Right ventricle myocardium inferior (tissue), 1 donor: ENCODE measurements around the gene SGPP1. TPM values are rescaled to one million over a fixed set of nuclear protein-coding genes. Genes with fewer than 3 reads are reported as not detected.
A peak's percentile ranks its signal among the peaks of the same experiment; 100 is the strongest.
"Not testable (repeated sequence)": the region's sequence is repeated elsewhere in the genome, so short reads cannot be mapped to it uniquely, and the experiment has no call there.

Experiments used
- ATAC-seq: fragments of 200-7000 bp; cut with Tn5 transposase; one replicate; pipeline ENCODE4 v1.9.1; 2020; ENCODE audit warnings: mild to moderate bottlenecking, moderate library complexity
- DNase-seq: peaks from one replicate; pipeline ENCODE4 v3.0.0; 2021; ENCODE audit errors: missing footprints
- intact Hi-C: fragments of 100-400 bp; cut with DNase I; formaldehyde crosslinking; loops from one replicate; pipeline ENCODE4 v1.11.0; 2022
- total RNA-seq: library from RNA; stranded (reverse); fragmentation: NEBNext Ultra II Directional; extraction: Animal tissue kit (Norgen Biotek cat#: 25700); gene quantifications from one replicate; pipeline ENCODE4 v1.2.1, GENCODE V29; 2021
- donor health status: DM: no; HTN: yes; CAD: no; lungs with severe emphysema.

SGPP1 gene
- total RNA-seq, 1 donor from 2014 or later: 5.4 TPM

DNA sequence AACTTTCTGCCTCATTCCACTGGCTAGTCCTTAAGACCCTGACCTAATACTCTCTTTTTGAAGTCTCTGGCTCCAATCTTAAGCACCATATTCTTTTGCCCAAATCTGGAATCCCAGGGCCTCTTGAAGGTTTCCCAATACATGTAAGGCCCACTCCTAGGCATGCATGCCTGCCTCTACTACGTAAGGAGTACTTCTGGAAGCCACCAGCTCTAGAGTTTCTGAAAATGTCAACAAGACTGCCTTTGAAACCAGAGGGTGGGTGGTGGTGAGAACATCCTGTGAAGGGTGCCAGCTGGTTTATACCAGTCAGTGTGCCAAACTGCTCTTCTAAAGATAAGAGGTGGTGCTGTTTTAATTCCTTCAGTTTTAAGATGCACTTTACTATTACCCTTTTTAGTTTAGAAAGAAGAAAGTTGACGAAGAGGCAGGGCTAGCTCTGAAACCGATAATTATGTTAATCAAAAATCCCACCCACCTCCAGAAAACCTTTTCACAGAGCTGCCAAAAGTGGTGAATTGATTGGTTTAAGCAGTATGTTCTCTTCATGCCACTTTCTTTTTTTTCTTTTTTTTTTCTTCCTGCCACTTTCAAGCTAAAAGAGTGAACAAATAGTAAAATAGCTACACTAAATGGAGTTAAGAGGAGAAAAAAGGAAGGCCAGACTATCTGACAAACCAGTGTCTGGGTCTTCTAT lies 77.5 kb downstream of the SGPP1 start:
- DNase-seq (no peak), ATAC-seq (no peak)
- intact Hi-C loops: no loop called here

DNA sequence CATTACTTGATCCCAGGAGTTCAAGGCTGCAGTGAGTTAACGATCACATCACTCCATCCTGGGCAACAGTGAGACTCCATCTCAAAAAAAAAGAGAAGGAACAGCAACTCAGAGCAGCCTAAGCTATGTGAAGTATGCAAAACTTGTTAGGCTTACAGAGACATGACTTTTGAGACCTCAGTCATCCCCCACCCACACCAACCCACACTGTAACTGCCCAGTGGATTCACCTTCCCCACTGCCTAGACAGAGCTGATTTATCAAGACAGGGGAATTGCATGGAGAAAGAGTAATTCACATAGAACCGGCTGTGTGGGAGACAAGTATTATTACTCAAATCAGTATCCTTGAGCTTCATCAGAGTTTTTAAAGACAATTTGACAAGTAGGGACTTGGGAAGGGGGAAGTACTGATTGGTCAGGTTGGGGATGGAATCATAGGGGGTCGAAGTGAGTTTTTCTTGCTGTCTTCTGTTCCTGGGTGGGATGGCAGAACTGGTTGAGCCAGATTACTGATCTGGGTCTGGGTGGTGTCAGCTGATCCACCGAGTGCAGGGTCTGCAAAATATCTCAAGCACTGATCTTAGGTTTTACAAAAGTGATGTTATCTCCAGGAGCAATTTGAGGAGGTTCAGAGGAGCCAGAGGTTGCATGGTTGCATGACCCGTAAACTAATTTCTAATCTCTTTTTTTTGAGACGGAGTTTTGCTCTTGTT lies 80.0 kb downstream of the SGPP1 start:
- intact Hi-C loops: no loop called here
- ATAC-seq: no peak
- DNase-seq: no peak

DNA sequence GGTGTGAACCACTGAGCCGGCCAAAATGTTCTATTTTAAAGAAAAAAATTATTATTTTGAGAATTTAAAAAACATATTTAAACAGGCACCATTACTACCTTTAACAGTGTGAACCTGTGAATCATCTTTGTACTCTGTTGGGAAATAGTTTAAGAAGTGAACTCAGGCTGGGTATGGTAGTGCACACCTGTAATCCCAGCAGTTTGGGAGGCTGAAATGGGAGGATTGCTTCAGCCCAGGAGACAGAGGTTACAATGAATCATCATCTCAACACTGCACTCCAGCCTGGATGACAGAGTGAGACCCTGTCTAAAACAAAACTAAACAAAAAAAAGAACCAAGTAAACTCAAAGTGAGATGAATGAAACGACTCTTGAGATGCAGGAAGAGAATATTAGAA lies 83.1 kb downstream of the SGPP1 start:
- intact Hi-C loops: loop anchor here (5.0 kb wide), 3 partner anchors 83 to 693 kb away; partner anchors contain the start of gene SGPP1

DNA sequence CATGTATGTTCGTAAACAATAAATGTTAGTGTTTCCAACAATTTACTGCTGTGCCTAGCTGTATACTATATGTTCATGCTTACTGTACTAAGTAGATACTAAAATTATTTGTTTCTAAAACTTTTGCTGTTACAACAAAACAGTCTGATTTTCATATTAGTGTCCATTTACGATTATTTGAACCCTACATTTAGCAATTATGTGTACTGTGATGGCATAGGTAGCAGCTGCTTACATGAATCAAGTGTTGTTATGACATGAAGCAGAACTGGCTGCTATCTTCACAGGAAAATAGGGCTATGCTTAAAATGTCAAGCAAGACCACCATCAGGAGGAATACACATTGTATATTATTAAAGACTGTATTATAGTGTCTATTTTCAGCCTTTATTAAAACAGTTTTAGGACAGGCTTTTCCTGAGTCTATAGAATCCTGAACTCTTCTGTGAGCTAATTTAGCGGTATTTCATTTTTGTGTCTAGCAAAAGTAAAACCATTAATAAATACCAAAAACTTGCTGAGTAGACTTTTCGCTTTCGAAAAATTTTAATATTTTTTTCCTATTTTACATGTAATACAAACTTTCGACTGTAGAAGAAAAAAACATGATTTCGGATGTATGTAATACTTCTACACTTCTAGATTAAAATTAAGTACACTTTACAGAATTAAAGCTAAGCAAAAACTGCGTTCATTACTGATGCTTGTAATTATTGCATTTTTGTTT lies 85.0 kb downstream of the SGPP1 start:
- ATAC-seq: no peak
- intact Hi-C loops: loop anchor here (1.0 to 5.0 kb wide), 4 partner anchors 84 to 694 kb away; partner anchors contain the start of genes PPP2R5E and SGPP1
- DNase-seq: no peak

More for the DNA sequence above, 83.1 kb downstream of the SGPP1 start:
- no peak for ATAC-seq
- no peak for DNase-seq

DNA sequence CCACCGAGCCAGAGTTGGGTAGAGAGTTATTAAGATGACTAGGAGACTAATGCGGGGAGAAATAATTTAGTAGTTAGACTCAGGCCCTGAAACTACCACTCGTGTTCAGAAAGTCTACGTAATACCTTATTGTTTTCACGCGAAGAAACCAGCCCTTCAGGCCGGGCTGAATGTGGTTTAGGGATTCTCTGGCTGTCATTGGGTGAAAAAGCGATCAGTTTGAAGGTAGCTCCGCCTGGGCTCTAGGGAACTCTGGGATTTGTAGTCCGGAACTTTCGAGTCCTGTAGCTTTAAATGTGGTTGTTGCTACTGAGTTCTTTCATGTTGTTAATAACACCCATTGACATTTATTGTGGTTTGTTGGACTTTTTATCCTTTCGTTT lies 85.6 kb downstream of the SGPP1 start:
- intact Hi-C loops: loop anchor here (1.0 to 5.0 kb wide), 4 partner anchors 85 to 695 kb away; partner anchors contain the start of genes PPP2R5E and SGPP1
- peak; percentile 91 for ATAC-seq
- DNase-seq: no peak

DNA sequence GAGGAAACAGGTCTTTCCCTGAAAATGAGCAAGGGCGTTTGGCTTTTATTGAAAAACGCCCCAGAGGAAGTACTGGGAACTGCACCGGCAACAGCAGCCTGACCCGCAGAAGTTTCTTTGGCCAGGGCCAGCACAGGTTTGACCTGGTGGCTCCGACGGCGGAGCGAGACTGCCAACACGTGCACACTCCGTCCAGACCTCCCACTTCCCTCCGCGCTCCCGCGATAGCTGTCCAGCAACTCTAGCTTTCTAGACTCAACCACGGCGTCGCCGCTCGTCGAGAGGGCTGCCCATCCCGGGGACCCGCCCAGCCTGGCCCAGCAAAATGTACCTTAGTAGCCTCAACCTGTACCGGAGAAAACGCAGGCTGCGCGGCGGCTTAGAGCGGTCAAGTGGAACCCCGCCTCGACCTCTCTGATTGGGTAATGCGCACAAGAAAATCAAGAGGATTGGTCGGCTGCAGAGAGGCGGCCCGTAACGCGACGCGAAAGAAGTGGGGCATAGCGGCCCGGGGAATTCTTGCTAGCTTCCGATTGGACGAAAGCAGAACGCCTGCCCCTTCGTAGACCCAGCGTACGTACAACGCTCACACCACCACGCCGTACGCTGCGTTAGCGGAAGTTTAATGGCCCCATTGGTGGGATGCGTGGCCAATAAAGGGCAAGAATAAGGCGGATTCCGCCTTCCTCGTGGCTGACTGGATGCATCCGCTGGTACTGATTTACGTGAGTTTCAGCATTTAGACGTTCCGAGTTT lies 86.2 kb downstream of the SGPP1 start, which contains the start of gene WDR89:
Gene WDR89 (minus strand): TSS at position 399 of the 756 bp plus-strand sequence. CDS start 41,929 bp downstream, outside the sequence.
- intact Hi-C loops: loop anchor here (1.0 to 5.0 kb wide), 4 partner anchors 86 to 696 kb away; partner anchors contain the start of genes PPP2R5E and SGPP1
- peak; percentile 99 for ATAC-seq
- peak; percentile 98 for DNase-seq

DNA sequence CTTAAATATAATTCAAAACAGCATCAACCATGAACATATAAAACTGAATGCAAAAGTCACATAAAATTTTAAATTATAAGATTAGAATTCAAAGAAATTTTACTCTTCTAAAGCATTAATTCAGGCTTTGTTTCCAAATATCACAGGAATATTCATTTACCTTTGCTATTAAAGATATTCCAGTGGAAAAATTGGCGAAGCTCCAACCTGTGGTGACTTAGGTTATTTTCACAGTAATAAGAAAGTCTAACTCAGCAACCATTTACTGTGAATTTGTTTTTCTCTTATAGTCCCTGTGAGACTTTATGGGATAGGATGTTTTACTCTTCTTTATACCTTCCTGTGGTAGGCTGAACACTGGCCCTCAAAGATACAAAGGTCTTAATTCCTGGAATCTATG lies 89.4 kb downstream of the SGPP1 start:
- no peak for ATAC-seq
- intact Hi-C loops: no loop called here
- no peak for DNase-seq

DNA sequence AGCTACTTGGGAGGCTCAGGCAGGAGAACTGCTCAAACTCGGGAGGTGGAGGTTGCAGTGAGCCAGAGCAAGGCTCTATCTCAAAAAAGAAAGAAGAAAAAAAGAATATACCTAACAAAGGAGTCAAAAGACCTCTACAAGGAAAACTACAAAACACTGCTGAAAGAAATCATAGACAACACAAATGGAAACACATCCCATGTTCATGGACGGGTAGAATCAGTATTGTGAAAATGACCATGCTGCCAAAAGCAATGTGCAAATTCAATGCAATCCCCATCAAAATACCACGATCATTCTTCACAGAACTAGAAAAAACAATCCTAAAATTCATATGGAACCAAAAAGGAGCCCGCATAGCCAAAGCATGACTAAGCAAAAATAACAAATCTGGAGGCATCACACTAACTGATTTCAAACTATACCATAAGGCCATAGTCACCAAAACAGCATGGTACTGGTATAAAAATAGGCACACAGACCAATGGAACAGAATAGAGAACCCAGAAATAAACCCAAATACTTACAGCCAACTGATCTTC lies 91.7 kb downstream of the SGPP1 start:
- DNase-seq, ATAC-seq, intact Hi-C loops: not testable (repeated sequence)

Other genes with a start within 250 kb of the SGPP1 start
- gene PPP2R5E, start 184.7 kb downstream of the SGPP1 start, total RNA-seq: 36.3 TPM
- 6.6 TPM for gene WDR89, start 86.2 kb downstream of the SGPP1 start, total RNA-seq
- gene SYNE2, start 124.9 kb upstream of the SGPP1 start, total RNA-seq: 191 TPM